ENCODE results near the gene ASB1.

DNA sequence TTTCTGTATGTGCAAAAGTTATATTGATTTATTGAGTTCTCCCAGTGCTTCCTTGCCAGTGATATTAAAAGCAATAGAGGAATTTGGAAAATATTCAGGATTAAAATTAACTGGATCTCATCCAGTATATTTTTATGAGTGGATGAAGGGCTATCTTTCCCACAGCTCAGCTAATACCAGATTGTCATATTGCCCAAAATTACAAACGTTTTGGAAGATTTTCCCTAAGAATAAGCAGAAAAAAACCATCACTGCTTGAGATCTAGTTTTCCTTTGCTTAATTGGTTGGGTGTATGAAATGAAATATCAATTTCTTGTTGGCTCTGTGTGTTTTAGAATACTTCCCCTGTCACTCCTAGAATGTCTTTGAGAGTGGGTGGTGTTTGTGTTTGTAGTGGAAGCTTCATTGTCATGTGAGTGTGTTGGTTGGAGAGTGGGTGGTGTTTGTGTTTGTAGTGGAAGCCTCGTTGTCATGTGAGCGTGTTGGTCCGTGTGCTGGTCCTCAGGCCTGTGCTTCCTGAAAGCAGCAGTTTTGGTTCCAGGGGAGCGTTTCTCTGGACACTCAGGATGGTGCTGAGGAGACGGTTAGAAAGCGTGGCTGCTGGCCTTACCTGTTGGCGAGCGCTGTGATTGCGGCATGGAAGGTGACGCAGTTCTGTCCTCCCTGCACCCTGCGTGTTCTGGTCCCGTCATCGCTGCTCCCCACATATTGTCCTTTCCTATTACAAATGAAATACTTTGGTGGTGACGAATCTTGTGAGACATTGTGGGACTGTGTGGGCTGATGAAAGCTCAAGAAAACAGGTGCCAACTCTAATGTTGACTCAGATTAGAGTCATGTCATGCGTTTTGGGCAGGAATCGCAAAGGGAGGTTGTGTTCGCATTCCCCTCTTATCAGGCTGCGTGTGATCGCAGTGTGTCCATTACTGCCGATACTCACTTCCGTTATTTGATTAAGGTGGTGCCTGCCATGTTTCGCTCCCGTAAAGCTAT, 12.4 kb downstream of the ASB1 start:
- TF ChIP-seq POLR2A (IDR thresholded peaks at IDR 0.05), result no peak
- TF ChIP-seq, protein P1, sequence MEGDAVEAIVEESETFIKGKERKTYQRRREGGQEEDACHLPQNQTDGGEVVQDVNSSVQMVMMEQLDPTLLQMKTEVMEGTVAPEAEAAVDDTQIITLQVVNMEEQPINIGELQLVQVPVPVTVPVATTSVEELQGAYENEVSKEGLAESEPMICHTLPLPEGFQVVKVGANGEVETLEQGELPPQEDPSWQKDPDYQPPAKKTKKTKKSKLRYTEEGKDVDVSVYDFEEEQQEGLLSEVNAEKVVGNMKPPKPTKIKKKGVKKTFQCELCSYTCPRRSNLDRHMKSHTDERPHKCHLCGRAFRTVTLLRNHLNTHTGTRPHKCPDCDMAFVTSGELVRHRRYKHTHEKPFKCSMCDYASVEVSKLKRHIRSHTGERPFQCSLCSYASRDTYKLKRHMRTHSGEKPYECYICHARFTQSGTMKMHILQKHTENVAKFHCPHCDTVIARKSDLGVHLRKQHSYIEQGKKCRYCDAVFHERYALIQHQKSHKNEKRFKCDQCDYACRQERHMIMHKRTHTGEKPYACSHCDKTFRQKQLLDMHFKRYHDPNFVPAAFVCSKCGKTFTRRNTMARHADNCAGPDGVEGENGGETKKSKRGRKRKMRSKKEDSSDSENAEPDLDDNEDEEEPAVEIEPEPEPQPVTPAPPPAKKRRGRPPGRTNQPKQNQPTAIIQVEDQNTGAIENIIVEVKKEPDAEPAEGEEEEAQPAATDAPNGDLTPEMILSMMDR (IDR thresholded peaks at IDR 0.05), result no peak
